DOHH2 (cell line): ENCODE data around the gene UAP1L1.

Source experiments
- EZH2phosphoT487 ChIP-seq: fragments of 200-600 bp; sonication (generic); IDR thresholded peaks from 2 replicates; pipeline ENCODE4 v1.6.1; 2017; ENCODE audit warnings: borderline replicate concordance, mild to moderate bottlenecking, antibody characterized with exemption, low read length, moderate library complexity, mixed read lengths
- TF ChIP-seq, protein P1 (sequence below): fragments of 200-600 bp; sonication (generic); IDR thresholded peaks from one replicate; pipeline ENCODE4 v1.5.1; 2014; ENCODE audit warnings: antibody characterized with exemption, mild to moderate bottlenecking, low read depth, low read length; ENCODE audit not compliant: poor library complexity, severe bottlenecking

DNA sequence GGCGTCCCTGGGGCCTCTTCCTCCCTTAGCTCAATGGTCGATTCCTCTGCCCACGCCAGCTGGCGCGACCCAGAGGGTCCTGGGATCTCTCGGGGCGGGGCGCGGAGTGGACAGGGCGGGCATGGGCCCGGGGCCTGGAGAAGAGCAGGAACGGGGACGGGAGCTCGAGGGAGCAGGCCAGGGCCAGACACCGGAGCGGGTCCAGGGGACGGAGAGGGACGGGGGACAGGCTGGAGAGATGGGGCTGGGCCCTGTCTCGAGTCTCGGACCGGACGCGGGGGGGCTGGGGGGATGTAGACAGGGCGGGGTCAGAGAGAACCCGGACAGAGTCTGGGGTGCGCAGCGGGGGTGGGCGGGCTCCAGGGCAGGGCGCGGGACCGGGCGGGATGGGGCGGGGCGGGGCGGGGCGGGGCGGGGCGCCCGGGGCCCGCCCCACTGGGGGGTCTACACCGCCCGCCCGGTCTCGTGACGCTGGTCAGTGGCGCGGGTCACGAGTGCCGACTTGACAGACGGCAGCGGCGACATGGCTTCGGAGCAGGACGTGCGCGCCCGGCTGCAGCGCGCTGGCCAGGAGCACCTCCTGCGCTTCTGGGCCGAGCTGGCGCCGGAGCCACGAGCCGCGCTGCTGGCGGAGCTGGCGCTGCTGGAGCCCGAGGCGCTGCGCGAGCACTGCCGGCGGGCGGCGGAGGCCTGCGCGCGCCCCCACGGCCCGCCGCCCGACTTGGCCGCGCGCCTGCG, at the start of gene UAP1L1:
- TF ChIP-seq, protein P1, sequence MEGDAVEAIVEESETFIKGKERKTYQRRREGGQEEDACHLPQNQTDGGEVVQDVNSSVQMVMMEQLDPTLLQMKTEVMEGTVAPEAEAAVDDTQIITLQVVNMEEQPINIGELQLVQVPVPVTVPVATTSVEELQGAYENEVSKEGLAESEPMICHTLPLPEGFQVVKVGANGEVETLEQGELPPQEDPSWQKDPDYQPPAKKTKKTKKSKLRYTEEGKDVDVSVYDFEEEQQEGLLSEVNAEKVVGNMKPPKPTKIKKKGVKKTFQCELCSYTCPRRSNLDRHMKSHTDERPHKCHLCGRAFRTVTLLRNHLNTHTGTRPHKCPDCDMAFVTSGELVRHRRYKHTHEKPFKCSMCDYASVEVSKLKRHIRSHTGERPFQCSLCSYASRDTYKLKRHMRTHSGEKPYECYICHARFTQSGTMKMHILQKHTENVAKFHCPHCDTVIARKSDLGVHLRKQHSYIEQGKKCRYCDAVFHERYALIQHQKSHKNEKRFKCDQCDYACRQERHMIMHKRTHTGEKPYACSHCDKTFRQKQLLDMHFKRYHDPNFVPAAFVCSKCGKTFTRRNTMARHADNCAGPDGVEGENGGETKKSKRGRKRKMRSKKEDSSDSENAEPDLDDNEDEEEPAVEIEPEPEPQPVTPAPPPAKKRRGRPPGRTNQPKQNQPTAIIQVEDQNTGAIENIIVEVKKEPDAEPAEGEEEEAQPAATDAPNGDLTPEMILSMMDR = no peak
- no peak for TF ChIP-seq EZH2phosphoT487
